Kidney epithelial cell (primary cell): Measurements from ENCODE around the gene AKAP5. TPM values are rescaled to one million over a fixed set of nuclear protein-coding genes. Genes with fewer than 3 reads are reported as not detected.

Source experiments
- DNase-seq: peaks from one replicate; pipeline ENCODE4 v3.0.0-alpha.2; 2010; ENCODE audit warnings: low read depth
- H3K27me3 ChIP-seq: 2 replicates; pipeline ENCODE4 v1.6.0; 2011; ENCODE audit warnings: low read length; ENCODE audit not compliant: control insufficient read depth, insufficient read depth
- H3K36me3 ChIP-seq: 2 replicates; pipeline ENCODE4 v1.5.1; 2011; ENCODE audit warnings: low read length; ENCODE audit not compliant: control insufficient read depth, insufficient read depth
- H3K4me3 ChIP-seq: 2 replicates; pipeline ENCODE4 v1.5.1; 2011; ENCODE audit warnings: low read depth, mild to moderate bottlenecking, control low read depth, low read length
- total RNA-seq: library from RNA; depleted of rRNA; stranded (reverse); fragments of >200 nt; gene quantifications from 2 replicates; pipeline ENCODE4 v1.2.3, GENCODE V29; 2015
- TF ChIP-seq, protein P1 (sequence below): IDR thresholded peaks from 2 replicates; pipeline ENCODE4 v1.5.1; 2011; ENCODE audit warnings: mild to moderate bottlenecking, moderate library complexity, low read length, control low read depth, inconsistent platforms; ENCODE audit not compliant: insufficient read depth, poor library complexity, severe bottlenecking

AKAP5 gene
- total RNA-seq, 1 donor from 2014 or later, result 1.5 TPM

GRCh38 chr14:64447876-64448670 lies 17.2 kb upstream of the AKAP5 start:
- TF ChIP-seq, protein P1, sequence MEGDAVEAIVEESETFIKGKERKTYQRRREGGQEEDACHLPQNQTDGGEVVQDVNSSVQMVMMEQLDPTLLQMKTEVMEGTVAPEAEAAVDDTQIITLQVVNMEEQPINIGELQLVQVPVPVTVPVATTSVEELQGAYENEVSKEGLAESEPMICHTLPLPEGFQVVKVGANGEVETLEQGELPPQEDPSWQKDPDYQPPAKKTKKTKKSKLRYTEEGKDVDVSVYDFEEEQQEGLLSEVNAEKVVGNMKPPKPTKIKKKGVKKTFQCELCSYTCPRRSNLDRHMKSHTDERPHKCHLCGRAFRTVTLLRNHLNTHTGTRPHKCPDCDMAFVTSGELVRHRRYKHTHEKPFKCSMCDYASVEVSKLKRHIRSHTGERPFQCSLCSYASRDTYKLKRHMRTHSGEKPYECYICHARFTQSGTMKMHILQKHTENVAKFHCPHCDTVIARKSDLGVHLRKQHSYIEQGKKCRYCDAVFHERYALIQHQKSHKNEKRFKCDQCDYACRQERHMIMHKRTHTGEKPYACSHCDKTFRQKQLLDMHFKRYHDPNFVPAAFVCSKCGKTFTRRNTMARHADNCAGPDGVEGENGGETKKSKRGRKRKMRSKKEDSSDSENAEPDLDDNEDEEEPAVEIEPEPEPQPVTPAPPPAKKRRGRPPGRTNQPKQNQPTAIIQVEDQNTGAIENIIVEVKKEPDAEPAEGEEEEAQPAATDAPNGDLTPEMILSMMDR, result no peak
- peaks cover 2% of the 10 kb centered on the region for H3K36me3 ChIP-seq
- no peak for DNase-seq
- no peak overlapping the region for H3K4me3 ChIP-seq
- no peaks in the 10 kb centered on the region for H3K27me3 ChIP-seq

DNA sequence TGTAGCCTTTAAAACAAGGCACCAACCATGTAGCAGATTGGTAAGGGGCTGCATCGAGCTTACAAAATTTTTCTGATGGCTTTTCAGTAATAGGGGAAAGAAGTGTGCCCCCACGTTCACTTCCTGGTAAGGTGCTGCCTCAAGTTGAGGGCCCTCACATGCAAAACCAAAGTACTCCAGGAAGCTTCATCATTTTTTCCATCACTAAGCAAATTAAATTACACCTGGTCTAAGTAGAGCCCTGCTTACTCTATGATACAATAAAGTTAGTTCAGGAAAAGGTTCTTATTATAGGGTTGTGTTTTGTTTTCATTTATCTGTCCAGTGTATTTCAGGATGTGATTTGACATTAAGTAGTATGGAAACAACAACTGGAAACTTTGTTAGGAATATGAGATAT lies 15.0 kb upstream of the AKAP5 start:
- H3K27me3 ChIP-seq, result no peaks in the 10 kb centered on the region
- peaks cover 2% of the 10 kb centered on the region for H3K36me3 ChIP-seq
- TF ChIP-seq, protein P1, result no peak
- H3K4me3 ChIP-seq, result no peak overlapping the region
- no peak for DNase-seq

GRCh38 chr14:64454671-64455070 lies 10.6 kb upstream of the AKAP5 start:
- TF ChIP-seq, protein P1, result no peak
- H3K36me3 ChIP-seq, result peaks cover 2% of the 10 kb centered on the region
- H3K4me3 ChIP-seq, result no peak overlapping the region
- DNase-seq, result no peak
- H3K27me3 ChIP-seq, result no peaks in the 10 kb centered on the region

DNA sequence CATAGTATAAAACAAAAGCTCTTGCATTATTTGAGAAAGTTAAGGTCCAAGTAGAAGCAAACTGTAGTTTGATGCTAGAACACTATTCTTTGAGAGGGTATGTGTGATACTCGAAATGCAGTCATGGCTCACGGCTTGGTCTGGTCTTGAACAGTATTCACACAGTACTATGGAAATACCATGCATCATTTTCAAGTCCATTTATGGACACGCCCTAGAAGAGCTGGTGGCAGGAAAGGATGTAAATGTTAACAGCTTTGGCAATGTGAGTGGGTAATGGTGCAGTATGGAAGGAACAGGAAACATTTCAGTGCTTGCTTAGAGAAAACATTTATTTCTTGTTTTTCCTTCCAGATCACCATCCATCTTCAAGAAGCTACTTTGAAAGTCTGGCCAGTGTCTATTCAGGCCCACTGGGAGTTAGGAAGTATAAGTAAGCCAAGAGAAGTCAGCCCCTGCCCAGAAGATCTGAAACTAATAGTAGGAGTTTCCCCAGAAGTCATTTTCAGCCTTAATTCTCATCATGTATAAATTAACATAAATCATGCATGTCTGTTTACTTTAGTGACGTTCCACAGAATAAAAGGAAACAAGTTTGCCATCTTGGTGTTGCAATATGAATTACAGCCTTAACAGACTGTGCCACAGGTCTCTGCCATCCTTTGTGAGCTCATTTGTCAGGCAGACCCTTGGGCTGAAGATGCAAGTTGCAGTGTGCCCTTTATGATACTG lies 5.7 kb upstream of the AKAP5 start:
- H3K27me3 ChIP-seq, result no peaks in the 10 kb centered on the region
- no peak overlapping the region for H3K4me3 ChIP-seq
- DNase-seq, result no peak
- H3K36me3 ChIP-seq, result peaks cover 2% of the 10 kb centered on the region
- TF ChIP-seq, protein P1, result no peak

DNA sequence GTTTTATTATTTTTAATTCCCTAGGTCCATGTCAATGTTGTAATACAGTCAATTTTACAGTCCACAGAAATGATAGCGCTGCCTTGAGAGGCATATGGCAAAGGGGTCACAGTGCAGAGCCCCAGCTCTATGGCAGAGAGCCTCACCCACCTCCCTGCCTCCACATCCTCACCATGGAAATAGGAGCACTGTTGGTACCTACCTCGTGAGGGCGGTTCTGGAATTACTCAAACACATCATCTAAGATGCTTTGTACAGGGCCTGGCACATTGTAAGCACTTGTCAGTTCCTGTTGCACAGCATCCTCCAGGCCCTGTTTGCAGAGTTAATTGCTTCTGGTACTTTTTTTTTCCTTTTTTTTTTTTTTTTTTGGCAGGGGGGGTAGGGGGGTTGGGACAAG lies 4.1 kb upstream of the AKAP5 start:
- no peak for DNase-seq
- Histone ChIP-seq H3K27me3 (no peaks in the 10 kb centered on the region), H3K36me3 (peaks cover 1% of the 10 kb centered on the region), H3K4me3 (no peak overlapping the region)
- TF ChIP-seq, protein P1, result no peak
